ENCODE data around the gene NPRL2. TPM values are rescaled to one million over a fixed set of nuclear protein-coding genes. Genes with fewer than 3 reads are reported as not detected.

NPRL2 gene
- total and polyA plus RNA-seq, 3 donors from 2014 or later: 26.9 to 29.2 (median 28.0) TPM

DNA sequence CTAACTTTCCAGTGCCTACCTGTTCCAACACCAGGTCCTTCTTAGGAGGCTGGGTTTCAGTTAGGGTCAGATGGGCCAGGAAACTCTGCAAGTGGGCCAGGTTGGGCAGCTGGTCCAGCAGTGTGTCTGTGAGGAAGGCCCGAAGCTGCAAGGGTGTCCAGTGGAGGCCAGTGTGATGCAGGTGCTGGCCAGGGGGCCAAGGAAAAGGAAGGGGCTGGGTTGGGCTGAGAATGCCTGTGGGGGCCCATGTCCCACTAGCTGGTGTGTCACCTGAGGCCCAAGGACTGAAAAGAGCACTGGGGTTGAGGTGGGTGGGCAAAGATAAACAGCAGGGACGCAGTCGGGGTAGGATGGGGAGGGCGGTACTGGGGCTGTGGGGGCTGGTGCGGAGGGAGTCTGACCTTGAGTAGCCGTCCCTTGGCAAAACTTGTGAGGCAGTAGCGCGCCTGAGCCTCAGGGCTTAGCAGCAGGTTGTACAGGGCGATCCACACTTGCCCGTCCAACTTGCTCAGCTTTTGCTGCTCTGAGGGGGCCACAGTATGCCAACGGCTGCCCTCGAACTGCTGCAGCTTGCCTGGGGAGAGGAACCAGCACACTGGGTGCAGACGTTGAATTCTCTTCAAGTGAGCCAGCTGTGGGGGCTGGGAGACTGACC is 8.5 kb downstream of the NPRL2 start:
- no peak overlapping the region for H3K27ac ChIP-seq
- TF ChIP-seq CTCF (IDR thresholded peaks at IDR 0.05) (no peak), POLR2A (IDR thresholded peaks at IDR 0.05) (no peak)
- H3K4me1 ChIP-seq: peaks cover 23% of the 10 kb centered on the region
- H3K4me3 ChIP-seq: no peak overlapping the region
- no peaks in the 10 kb centered on the region for H3K36me3 ChIP-seq (ENCODE audit: low read depth, missing control alignments)
- 63 to 73% methylated on average over 10 to 13 of the region's 13 CpGs for WGBS, 2 donors
- no peaks in the 10 kb centered on the region for H3K27me3 ChIP-seq
- no peak for DNase-seq
- H3K9me3 ChIP-seq: no peaks in the 10 kb centered on the region
- intact Hi-C loops (cut with DNase I; ENCODE audit: low total_unique reads): no loop called here

DNA sequence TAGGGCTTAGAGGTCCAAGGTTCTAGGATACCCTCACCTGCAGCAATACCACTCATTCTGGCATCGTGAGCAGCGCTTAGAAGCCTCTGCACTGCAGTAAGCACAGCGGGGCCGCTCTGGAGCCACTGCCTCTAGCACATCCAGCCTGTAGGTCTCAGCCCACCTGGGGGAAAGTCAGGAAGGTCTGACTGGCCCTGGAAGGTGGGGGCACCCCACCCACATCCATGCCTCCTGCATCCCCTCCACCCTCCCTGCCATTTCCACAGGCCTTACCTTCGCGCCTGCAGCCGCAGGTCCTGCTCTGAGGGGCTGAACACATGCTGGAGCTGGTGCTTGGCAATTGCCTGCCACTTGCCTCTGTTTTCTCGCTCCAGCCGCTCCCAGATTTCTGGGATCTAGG is 9.0 kb downstream of the NPRL2 start:
- 91 to 95% methylated on average over 9 of the region's 9 CpGs for WGBS, 2 donors
- Histone ChIP-seq H3K9me3 (no peaks in the 10 kb centered on the region), H3K36me3 (ENCODE audit: low read depth, missing control alignments) (no peaks in the 10 kb centered on the region), H3K4me3 (no peak overlapping the region), H3K4me1 (peaks cover 23% of the 10 kb centered on the region), H3K27ac (no peak overlapping the region), H3K27me3 (no peaks in the 10 kb centered on the region)
- intact Hi-C loops (cut with DNase I; ENCODE audit: low total_unique reads): no loop called here
- TF ChIP-seq CTCF (IDR thresholded peaks at IDR 0.05) (no peak), POLR2A (IDR thresholded peaks at IDR 0.05) (no peak)
- no peak for DNase-seq

GRCh38 chr3:50340448-50341329 is 9.9 kb downstream of the NPRL2 start, which contains the start of gene RASSF1:
Gene RASSF1 (minus strand): TSS chr3:50340836. CDS start chr3:50340805, 31 bp downstream.
- Histone ChIP-seq H3K4me3 (peak within 1 kb of the TSS; percentile 47 to 53), H3K36me3 (ENCODE audit: low read depth, missing control alignments) (no peaks in the 10 kb centered on the region), H3K4me1 (peaks cover 31% of the 10 kb centered on the region), H3K27me3 (no peaks in the 10 kb centered on the region), H3K27ac (peak within 1 kb of the TSS; percentile 22 to 78), H3K9me3 (no peaks in the 10 kb centered on the region)
- 0 to 20% methylated on average over 5 to 66 of the region's 85 CpGs for WGBS, 2 donors
- DNase-seq: peak; percentile 63
- intact Hi-C loops (cut with DNase I; ENCODE audit: low total_unique reads): no loop called here
- TF ChIP-seq CTCF (IDR thresholded peaks at IDR 0.05) (no peak), POLR2A (IDR thresholded peaks at IDR 0.05) (no peak)

GRCh38 chr3:50340147-50340447 is 10.5 kb downstream of the NPRL2 start:
- no peak for TF ChIP-seq POLR2A (IDR thresholded peaks at IDR 0.05)
- no peak for TF ChIP-seq CTCF (IDR thresholded peaks at IDR 0.05)
- Histone ChIP-seq H3K4me3 (peak overlapping the region; percentile 47 to 53), H3K9me3 (no peaks in the 10 kb centered on the region), H3K4me1 (peaks cover 32% of the 10 kb centered on the region), H3K27me3 (no peaks in the 10 kb centered on the region), H3K36me3 (ENCODE audit: low read depth, missing control alignments) (no peaks in the 10 kb centered on the region), H3K27ac (peak overlapping the region; percentile 22 to 78)
- 24 to 44% methylated on average over 6 to 9 of the region's 9 CpGs for WGBS, 2 donors
- intact Hi-C loops (cut with DNase I; ENCODE audit: low total_unique reads): no loop called here
- DNase-seq: no peak
